Mesothelial cell of epicardium (in vitro differentiated cells): ENCODE results near the gene CDH23. TPM values are rescaled to one million over a fixed set of nuclear protein-coding genes. Genes with fewer than 3 reads are reported as not detected.

Source experiments
- DNase-seq, 2 experiments: peaks; one replicate each; pipeline ENCODE4 v3.0.0; 2021; ENCODE audit warnings: low spot score in 2 of 2; ENCODE audit not compliant: unreplicated experiment in 2 of 2
- H3K27ac Mint-ChIP-seq: 2 replicates; pipeline ENCODE4 v1.8.0; 2021; ENCODE audit warnings: mixed read lengths
- H3K27me3 Mint-ChIP-seq: 2 replicates; pipeline ENCODE4 v1.8.0; 2021; ENCODE audit warnings: low read depth, mixed read lengths
- H3K36me3 Mint-ChIP-seq: 2 replicates; pipeline ENCODE4 v1.8.0; 2021; ENCODE audit warnings: mixed read lengths
- H3K4me1 Mint-ChIP-seq: 2 replicates; pipeline ENCODE4 v1.8.0; 2021; ENCODE audit warnings: mixed read lengths
- H3K4me3 Mint-ChIP-seq: 2 replicates; pipeline ENCODE4 v1.8.0; 2021; ENCODE audit warnings: mild to moderate bottlenecking, moderate library complexity, mixed read lengths
- H3K9me3 Mint-ChIP-seq: 2 replicates; pipeline ENCODE4 v1.8.0; 2021; ENCODE audit warnings: mixed read lengths
- total RNA-seq: library from RNA; stranded (reverse); gene quantifications from 3 replicates; pipeline ENCODE4 v1.2.1, GENCODE V29; 2021
- TF ChIP-seq, protein P1 (sequence below): fragments of 200-600 bp; sonication (generic); IDR thresholded peaks from one replicate; pipeline ENCODE4 v1.5.0; 2021; ENCODE audit warnings: antibody characterized with exemption; ENCODE audit not compliant: unreplicated experiment

CDH23 gene
- total RNA-seq, 1 donor from 2014 or later: 2.5 TPM

DNA sequence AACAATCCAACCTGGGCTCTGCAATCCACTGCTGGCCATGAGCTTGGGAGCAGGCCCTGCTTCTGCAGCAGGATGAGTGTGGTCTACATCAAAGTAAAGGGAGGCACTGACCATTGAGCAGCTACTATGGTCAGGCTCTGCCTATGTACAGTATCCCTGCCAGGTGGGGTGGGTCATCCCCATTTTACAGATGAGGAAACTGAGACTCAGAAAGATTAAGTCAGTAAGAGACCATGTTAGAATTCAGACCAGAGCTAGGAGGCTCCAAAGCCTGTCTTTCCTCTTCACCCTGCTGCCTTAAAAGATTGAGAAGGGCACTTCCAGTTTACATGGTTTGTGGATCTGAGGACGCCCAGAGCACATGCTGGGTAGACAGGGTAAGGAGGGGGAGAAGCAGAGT, 27.1 kb upstream of the CDH23 start:
- Mint-ChIP-seq H3K36me3 (peaks cover 2% of the 10 kb centered on the region), H3K27me3 (peaks cover 20% of the 10 kb centered on the region), H3K4me3 (no peak overlapping the region), H3K4me1 (no peaks in the 10 kb centered on the region), H3K9me3 (no peaks in the 10 kb centered on the region), H3K27ac (no peak overlapping the region)
- DNase-seq: no peak
- TF ChIP-seq, protein P1, sequence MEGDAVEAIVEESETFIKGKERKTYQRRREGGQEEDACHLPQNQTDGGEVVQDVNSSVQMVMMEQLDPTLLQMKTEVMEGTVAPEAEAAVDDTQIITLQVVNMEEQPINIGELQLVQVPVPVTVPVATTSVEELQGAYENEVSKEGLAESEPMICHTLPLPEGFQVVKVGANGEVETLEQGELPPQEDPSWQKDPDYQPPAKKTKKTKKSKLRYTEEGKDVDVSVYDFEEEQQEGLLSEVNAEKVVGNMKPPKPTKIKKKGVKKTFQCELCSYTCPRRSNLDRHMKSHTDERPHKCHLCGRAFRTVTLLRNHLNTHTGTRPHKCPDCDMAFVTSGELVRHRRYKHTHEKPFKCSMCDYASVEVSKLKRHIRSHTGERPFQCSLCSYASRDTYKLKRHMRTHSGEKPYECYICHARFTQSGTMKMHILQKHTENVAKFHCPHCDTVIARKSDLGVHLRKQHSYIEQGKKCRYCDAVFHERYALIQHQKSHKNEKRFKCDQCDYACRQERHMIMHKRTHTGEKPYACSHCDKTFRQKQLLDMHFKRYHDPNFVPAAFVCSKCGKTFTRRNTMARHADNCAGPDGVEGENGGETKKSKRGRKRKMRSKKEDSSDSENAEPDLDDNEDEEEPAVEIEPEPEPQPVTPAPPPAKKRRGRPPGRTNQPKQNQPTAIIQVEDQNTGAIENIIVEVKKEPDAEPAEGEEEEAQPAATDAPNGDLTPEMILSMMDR: no peak

DNA sequence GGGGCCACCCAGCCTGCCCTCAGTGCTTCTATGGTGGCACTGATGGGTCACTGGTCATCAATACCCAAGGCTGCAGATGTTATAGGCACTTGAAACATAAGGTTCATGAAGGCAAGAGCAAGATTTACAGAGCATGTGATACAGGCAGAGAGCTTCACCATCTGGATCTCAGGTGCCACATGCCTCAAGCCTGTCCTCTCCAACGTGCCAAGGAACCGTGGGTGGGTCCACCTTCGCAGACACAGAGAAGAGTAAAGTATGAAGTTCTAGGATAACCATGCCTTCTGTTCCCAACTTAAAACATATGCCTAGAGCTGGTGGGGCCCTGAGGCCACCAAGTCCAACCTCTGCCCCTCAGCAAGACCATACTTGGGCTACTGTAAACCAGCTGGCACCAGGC, 26.7 kb upstream of the CDH23 start:
- H3K9me3 Mint-ChIP-seq: no peaks in the 10 kb centered on the region
- TF ChIP-seq, protein P1: no peak
- no peaks in the 10 kb centered on the region for H3K4me1 Mint-ChIP-seq

DNA sequence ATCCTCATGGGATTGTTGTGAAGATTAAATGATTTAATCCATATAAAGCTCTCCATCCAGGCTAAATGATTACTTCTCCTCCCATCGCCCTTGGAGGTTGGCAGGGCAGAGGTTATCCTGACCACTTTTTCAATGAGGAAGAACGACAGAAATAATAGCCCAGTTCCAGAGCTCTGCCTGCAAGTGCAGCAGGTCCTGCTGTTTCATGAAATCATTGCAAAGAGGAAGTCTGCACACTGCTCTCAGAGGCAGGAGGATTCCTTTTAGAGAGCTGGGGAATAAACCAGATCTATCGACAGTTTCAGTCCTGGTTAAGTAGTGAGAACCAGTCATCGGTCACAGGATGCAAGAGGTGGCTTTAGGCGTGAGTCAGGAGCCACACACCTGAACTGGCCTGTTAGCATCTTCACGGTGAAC, 25.0 kb upstream of the CDH23 start:
- H3K27me3 Mint-ChIP-seq: peaks cover 20% of the 10 kb centered on the region
- H3K36me3 Mint-ChIP-seq: no peaks in the 10 kb centered on the region
- DNase-seq: no peak
- TF ChIP-seq, protein P1: no peak
- no peak overlapping the region for H3K4me3 Mint-ChIP-seq
- no peak overlapping the region for H3K27ac Mint-ChIP-seq
- no peaks in the 10 kb centered on the region for H3K4me1 Mint-ChIP-seq
- H3K9me3 Mint-ChIP-seq: no peaks in the 10 kb centered on the region

More for the DNA sequence above, 26.7 kb upstream of the CDH23 start:
- no peaks in the 10 kb centered on the region for H3K36me3 Mint-ChIP-seq
- no peak overlapping the region for H3K27ac Mint-ChIP-seq
- no peak for DNase-seq
- H3K27me3 Mint-ChIP-seq: peaks cover 20% of the 10 kb centered on the region
- no peak overlapping the region for H3K4me3 Mint-ChIP-seq

DNA sequence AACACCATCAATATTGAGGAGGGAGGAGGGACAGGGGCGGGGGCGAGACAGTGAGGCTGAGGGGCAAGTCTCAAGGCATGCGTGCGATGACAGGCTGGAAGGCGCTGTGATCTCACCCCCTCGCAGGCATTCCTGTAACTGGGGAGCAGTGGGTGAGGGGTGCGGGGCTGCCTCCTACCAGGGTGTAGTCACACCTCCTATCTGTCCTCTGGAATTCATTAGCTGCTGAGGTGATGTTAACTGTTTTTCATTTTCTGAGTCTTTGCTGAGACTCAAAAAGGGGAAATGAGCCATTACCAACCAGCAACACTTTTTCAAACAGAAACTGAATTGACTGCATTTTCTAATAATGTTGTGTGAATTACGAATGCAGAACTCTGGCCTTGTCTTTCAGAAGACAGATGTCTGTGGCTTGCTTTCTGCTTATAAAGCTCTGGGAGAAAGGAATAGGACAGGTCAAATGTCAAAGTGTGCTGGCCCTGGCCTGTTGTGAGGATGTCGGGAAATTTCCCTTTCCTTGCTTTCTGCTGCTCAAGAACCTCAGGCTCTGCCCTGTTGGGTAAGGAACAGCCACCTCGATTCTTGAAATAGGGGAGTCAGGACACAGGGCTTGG, 23.7 kb upstream of the CDH23 start:
- Mint-ChIP-seq H3K36me3 (no peaks in the 10 kb centered on the region), H3K27me3 (peaks cover 20% of the 10 kb centered on the region), H3K27ac (no peak overlapping the region)

DNA sequence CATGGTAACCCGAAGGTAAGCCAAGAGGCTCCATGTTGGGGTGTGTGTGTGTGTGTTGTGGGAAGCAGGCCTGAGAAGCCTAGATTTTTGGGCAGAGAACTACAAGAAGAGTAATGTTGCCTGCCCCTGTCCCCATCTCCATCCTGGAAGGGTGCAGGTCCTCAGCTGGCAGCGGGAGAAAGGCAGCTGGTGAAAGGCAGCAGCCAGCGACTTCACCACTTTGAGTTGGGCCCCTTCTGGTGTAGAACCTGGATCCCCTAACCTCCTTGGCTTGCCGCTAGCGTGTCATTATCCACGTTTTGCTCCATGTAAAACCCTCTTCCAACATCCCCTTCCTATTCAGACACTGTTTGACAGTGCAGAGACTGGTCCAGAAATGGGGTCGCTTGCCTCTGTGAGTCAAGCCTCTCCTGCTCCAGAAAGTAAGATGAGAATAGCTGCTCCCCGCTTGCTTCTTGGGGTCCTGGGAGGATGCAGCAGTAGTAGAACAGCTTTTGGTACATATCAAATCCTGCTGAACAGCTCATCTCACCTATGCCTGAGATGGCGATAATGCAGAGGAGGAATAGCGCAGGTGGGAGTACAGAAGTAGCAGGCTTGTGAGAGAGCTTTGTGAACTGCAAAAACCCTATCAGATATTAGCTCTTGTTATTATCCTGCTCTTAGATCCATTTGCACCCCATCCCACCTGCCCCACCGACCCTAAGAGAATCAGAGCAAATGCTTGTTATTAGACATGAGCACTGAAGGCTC, 22.1 kb upstream of the CDH23 start:
- H3K4me1 Mint-ChIP-seq: peaks cover 5% of the 10 kb centered on the region
- TF ChIP-seq, protein P1: no peak
- no peak for DNase-seq
- no peak overlapping the region for H3K27ac Mint-ChIP-seq
- H3K27me3 Mint-ChIP-seq: peaks cover 16% of the 10 kb centered on the region
- no peaks in the 10 kb centered on the region for H3K36me3 Mint-ChIP-seq
- no peaks in the 10 kb centered on the region for H3K9me3 Mint-ChIP-seq
- no peak overlapping the region for H3K4me3 Mint-ChIP-seq

More for the DNA sequence above, 23.7 kb upstream of the CDH23 start:
- Mint-ChIP-seq H3K4me1 (peaks cover 5% of the 10 kb centered on the region), H3K4me3 (no peak overlapping the region), H3K9me3 (no peaks in the 10 kb centered on the region)
- TF ChIP-seq, protein P1: no peak
- no peak for DNase-seq
